ENCODE data around the gene USP34. TPM values are rescaled to one million over a fixed set of nuclear protein-coding genes. Genes with fewer than 3 reads are reported as not detected.

Gene USP34
- total and polyA plus RNA-seq, 5 experiments from 2014 or later: 14.5 to 157 (median 19.1) TPM

DNA sequence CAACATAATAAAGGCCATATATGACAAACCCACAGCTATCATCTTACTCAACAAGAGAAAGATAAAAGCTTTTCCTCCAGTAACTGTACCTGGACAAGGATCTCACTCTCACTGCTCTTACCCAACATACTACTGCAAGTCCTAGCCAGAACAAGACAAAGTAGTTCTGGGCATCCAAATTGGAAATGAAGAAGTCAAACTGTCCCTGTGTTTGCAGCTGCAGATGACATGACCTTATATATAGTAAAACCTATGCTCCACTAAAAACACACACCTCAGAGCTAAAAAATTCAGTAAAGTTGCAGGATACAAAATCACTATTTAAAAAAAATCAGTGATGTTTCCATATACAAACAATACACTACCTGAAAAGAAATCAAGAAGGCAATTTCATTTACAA lies 32.2 kb downstream of the USP34 start:
- DNase-seq (no peak), ATAC-seq (no peak)
- Mint-ChIP-seq H3K4me1 (peaks cover 46 to 84% (median 79%) of the 10 kb centered on the region in 4 donors), H3K9me3 (peaks cover 4 to 37% (median 19%) of the 10 kb centered on the region in 9 donors), H3K36me3 (peaks cover 11 to 28% (median 14%) of the 10 kb centered on the region in 3 donors), H3K27me3 (no peaks in the 10 kb centered on the region), H3K27ac (peak overlapping the region in 7 of 10 donors; percentile 19 to 77 (median 68)), H3K4me3 (peak overlapping the region in 4 of 10 donors; percentile 9 to 38 (median 22))
- POLR2A ChIA-PET: interaction anchor here (1.3 kb wide), 1 partner anchor 13 kb away, joined by 3 read pairs; no protein-coding TSS in a partner anchor

DNA sequence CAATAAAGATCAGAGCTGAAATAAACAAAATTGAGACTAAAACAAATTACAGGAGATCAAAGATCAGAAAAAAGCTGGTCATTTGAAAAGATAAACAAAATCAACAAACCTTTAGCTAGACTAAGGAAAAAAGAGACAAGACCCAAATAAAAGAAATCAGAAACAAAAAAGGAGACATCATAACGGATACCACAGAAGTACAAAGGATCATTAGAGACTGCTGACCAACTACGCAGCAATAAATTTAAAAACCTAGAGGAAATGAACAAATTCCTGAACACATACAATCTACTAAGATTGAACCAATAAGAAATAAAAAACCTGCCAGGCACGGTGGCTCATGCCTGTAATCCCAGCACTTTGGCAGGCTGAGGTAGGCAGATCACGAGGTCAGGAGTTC lies 33.7 kb downstream of the USP34 start:
- POLR2A ChIA-PET: no interaction called here
- Mint-ChIP-seq H3K4me3 (peak overlapping the region in 3 of 10 donors; percentile 3 to 34 (median 12)), H3K36me3 (peaks cover 10 to 24% (median 11%) of the 10 kb centered on the region in 3 donors), H3K9me3 (peaks cover 4 to 37% (median 19%) of the 10 kb centered on the region in 9 donors), H3K4me1 (peaks cover 44 to 82% (median 77%) of the 10 kb centered on the region in 4 donors), H3K27ac (peak overlapping the region in 2 of 10 donors; percentile 20 to 58), H3K27me3 (no peaks in the 10 kb centered on the region)
- DNase-seq (no peak), ATAC-seq (no peak)

DNA sequence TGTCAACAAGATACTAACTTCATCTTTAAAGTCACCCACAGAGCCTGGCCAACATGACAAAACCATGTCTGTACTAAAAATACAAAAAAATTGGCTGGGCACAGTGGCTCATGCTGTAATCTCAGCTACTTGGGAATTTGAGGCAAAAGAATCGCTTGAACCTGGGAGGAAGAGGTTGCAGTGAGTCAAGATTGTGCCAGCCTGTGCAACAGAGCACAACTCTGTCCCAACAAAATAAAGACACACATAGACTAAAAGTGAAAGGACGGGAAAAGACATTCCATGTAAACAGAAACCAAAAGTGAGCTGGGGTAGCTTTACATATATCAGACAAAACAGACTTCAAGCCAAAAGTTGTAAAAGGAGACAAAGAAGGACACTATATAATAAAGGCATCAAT lies 34.8 kb downstream of the USP34 start:
- H3K4me3 Mint-ChIP-seq: peak overlapping the region in 9 of 10 donors; percentile 0 to 60 (median 11)
- DNase-seq (no peak), ATAC-seq (no peak)
- POLR2A ChIA-PET: no interaction called here
- peaks cover 36 to 74% (median 68%) of the 10 kb centered on the region in 4 donors for H3K4me1 Mint-ChIP-seq
- H3K27me3 Mint-ChIP-seq: no peaks in the 10 kb centered on the region
- peaks cover 8 to 24% (median 11%) of the 10 kb centered on the region in 3 donors for H3K36me3 Mint-ChIP-seq
- peaks cover 4 to 37% (median 19%) of the 10 kb centered on the region in 9 donors for H3K9me3 Mint-ChIP-seq
- peak overlapping the region in 5 of 10 donors; percentile 22 to 72 (median 48) for H3K27ac Mint-ChIP-seq

DNA sequence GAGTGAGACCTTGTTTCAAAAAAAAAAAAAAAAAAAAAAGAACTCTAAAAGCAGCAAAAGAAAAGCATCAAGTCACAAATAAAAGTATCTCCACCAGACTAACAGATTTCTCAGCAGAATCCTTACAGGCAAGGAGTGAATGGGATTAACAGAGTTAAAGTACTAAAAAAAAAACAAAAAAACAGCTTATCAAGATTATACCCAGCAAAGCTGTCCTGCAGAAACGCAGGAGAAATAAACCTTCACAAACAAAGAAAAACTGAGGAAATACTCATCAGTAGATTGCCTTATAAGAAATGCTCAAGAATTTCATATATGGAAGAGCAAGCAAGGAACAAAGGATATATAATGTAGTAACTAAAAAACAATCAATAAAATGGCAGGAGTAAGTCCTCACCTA lies 35.6 kb downstream of the USP34 start:
- Mint-ChIP-seq H3K27ac (peak overlapping the region in 4 of 10 donors; percentile 30 to 70 (median 52)), H3K27me3 (no peaks in the 10 kb centered on the region), H3K4me1 (peaks cover 36 to 76% (median 73%) of the 10 kb centered on the region in 4 donors), H3K9me3 (peaks cover 4 to 37% (median 19%) of the 10 kb centered on the region in 9 donors), H3K36me3 (peaks cover 8 to 24% (median 11%) of the 10 kb centered on the region in 3 donors), H3K4me3 (peak overlapping the region in 4 of 10 donors; percentile 7 to 57 (median 42))
- POLR2A ChIA-PET: interaction anchor here (0.6 to 0.8 kb wide), 2 partner anchors 103 to 234 kb away, joined by 5 to 6 read pairs; partner anchors contain the start of gene XPO1
- no peak for ATAC-seq
- no peak for DNase-seq

DNA sequence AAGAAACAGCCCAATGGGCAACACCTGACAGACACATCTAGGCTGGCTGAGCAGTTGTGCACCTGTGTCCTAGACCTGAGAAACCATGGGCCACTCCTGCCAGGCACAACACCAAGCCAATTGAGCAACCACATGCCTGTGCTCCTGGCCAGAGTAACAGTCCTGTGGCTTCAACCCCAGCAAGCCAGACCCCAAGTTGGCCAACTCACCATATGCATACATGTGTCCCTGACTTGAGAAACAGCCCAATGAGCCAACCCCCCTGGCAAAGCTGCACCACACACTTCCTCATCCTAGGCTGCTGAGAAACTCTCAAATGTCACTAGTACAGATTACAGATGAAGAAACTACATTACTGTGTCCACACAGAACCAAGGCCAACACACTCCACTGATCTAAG lies 36.6 kb downstream of the USP34 start:
- H3K27ac Mint-ChIP-seq: peak overlapping the region in 9 of 10 donors; percentile 30 to 83 (median 55)
- no peaks in the 10 kb centered on the region for H3K27me3 Mint-ChIP-seq
- no peak for ATAC-seq
- DNase-seq: no peak
- peaks cover 4 to 34% (median 19%) of the 10 kb centered on the region in 9 donors for H3K9me3 Mint-ChIP-seq
- H3K4me3 Mint-ChIP-seq: peak overlapping the region in 6 of 10 donors; percentile 7 to 39 (median 26)
- peaks cover 8 to 23% (median 11%) of the 10 kb centered on the region in 3 donors for H3K36me3 Mint-ChIP-seq
- peaks cover 32 to 66% (median 64%) of the 10 kb centered on the region in 4 donors for H3K4me1 Mint-ChIP-seq
- POLR2A ChIA-PET: no interaction called here

DNA sequence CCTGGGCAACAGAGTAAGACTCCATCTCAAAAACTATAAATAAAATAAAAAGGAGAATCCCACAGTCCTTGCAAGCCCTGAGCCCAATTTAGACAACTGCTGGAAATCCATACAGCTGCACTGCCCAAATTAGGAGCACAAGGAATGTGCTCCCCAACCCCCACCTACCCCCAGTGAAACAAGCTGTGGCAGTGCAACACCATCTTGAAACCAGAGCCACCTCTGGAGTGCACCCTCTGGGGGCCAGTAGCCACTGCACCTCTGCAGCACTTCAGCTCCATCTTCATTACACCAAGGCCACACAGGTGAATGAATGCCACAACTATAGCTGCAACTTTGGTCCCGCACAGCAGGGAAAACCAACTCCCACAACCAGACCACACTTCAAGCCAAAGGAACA lies 37.3 kb downstream of the USP34 start:
- POLR2A ChIA-PET: interaction anchor here (0.7 kb wide), 1 partner anchor 12 kb away, joined by 3 read pairs; no protein-coding TSS in a partner anchor
- Mint-ChIP-seq H3K9me3 (peaks cover 4 to 27% (median 19%) of the 10 kb centered on the region in 9 donors), H3K27me3 (no peaks in the 10 kb centered on the region), H3K36me3 (peaks cover 6 to 18% (median 11%) of the 10 kb centered on the region in 3 donors), H3K4me1 (peaks cover 30 to 62% (median 59%) of the 10 kb centered on the region in 4 donors), H3K27ac (peak overlapping the region; percentile 30 to 90 (median 48)), H3K4me3 (peak overlapping the region in 3 of 10 donors; percentile 38 to 43 (median 39))
- DNase-seq: no peak
- ATAC-seq: no peak

DNA sequence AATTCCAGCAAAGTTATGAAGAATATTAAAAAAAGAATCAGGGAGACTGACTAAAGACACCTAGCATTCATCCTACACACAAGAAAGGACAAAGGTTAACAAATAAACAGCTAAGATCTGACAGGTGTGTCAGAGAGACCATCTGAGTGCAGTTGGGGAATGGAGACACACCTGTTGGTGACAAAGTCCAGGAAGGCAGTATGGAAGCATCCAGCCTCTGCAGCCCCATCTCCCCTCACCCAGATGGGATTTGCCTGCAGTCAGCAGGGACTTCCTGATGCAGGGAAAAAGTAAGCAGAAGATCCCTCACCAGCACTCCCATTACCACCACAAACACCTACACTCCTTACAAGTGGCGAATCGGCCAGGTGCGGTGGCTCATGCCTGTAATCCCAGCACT lies 37.9 kb downstream of the USP34 start:
- peak overlapping the region; percentile 0 to 81 (median 58) for H3K27ac Mint-ChIP-seq

DNA sequence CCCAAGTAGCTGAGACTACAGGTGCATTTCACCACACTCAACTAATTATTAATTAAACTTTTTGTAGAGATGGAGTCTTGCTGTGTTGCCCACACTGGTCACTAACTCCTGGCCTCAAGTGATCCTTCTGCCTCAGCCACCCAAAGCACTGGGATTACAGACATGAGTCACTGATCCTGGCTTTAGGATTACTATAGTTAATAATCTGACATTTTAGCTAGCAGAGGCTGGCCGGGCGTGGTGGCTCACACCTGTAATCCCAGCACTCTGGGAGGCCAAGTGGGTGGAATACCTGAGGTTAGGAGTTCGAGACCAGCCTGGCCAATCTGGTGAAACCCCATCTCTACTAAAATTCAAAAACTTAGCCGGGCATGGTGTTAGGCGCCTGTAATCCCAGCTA lies 39.5 kb downstream of the USP34 start:
- no peak for ATAC-seq
- Mint-ChIP-seq H3K9me3 (peaks cover 0 to 10% (median 7%) of the 10 kb centered on the region in 9 donors), H3K4me3 (no peak overlapping the region), H3K27ac (peak overlapping the region in 5 of 10 donors; percentile 15 to 81 (median 51)), H3K36me3 (peaks cover 0 to 2% (median under 1%) of the 10 kb centered on the region in 3 donors), H3K27me3 (no peaks in the 10 kb centered on the region), H3K4me1 (peaks cover 31 to 65% (median 63%) of the 10 kb centered on the region in 4 donors)
- POLR2A ChIA-PET: interaction anchor here (1.2 kb wide), 1 partner anchor 106 kb away, joined by 3 read pairs; no protein-coding TSS in a partner anchor
- no peak for DNase-seq

More for the DNA sequence above, 37.9 kb downstream of the USP34 start:
- POLR2A ChIA-PET: interaction anchor here (0.5 to 1.1 kb wide), 4 partner anchors 11 to 359 kb away, joined by 3 to 4 read pairs (median 4); no protein-coding TSS in a partner anchor
- H3K36me3 Mint-ChIP-seq: peaks cover 5 to 14% (median 10%) of the 10 kb centered on the region in 3 donors
- ATAC-seq (no peak), DNase-seq (no peak)
- peaks cover 33 to 64% (median 62%) of the 10 kb centered on the region in 4 donors for H3K4me1 Mint-ChIP-seq
- peaks cover 3 to 25% (median 19%) of the 10 kb centered on the region in 9 donors for H3K9me3 Mint-ChIP-seq
- no peaks in the 10 kb centered on the region for H3K27me3 Mint-ChIP-seq
- peak overlapping the region in 3 of 10 donors; percentile 1 to 35 (median 15) for H3K4me3 Mint-ChIP-seq

DNA sequence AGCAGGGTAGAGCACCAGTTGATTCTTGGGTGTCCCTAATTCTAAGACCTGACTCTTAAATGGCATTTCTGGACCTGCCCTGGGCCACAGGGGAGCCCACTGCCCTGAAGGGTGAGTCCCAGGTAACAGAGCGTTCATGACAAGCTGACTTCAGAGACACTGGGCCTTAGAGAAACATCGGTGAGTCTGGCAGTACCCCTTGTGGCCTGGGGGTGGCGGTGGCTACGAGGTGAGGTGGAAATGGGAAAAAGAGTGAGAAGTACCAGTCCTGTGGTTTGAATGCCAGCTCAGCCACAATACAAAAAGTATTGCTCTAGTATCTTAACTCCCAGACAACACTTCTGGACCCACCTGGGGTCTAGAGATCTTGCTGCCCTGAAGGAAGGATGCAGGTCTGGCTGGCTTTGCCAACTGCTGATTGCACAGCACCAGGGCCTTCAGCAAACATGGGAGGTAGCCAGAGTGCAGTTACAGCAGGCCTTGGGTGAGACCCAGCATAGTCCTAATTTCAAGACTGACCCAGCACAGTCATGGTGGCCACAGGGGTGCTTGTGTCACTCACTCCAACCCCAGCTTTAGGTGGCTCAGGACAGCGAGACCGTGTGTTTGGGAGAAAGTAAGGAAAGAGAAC lies 44.5 kb downstream of the USP34 start:
- DNase-seq (peak; percentile 60 to 85 (median 74)), ATAC-seq (peak; percentile 81 to 87)
- H3K27me3 Mint-ChIP-seq: no peaks in the 10 kb centered on the region
- H3K4me1 Mint-ChIP-seq: peaks cover 37 to 72% (median 65%) of the 10 kb centered on the region in 4 donors
- peaks cover 0 to 2% (median 0%) of the 10 kb centered on the region in 3 donors for H3K36me3 Mint-ChIP-seq
- POLR2A ChIA-PET: interaction anchor here (0.5 to 3.1 kb wide), 16 partner anchors 9 to 463 kb away, joined by 3 to 49 read pairs (median 3); partner anchors contain the start of genes USP34 and XPO1
- peak overlapping the region; percentile 94 to 98 (median 97) for H3K27ac Mint-ChIP-seq
- no peaks in the 10 kb centered on the region for H3K9me3 Mint-ChIP-seq
- peak overlapping the region in 9 of 10 donors; percentile 51 to 85 (median 71) for H3K4me3 Mint-ChIP-seq

DNA sequence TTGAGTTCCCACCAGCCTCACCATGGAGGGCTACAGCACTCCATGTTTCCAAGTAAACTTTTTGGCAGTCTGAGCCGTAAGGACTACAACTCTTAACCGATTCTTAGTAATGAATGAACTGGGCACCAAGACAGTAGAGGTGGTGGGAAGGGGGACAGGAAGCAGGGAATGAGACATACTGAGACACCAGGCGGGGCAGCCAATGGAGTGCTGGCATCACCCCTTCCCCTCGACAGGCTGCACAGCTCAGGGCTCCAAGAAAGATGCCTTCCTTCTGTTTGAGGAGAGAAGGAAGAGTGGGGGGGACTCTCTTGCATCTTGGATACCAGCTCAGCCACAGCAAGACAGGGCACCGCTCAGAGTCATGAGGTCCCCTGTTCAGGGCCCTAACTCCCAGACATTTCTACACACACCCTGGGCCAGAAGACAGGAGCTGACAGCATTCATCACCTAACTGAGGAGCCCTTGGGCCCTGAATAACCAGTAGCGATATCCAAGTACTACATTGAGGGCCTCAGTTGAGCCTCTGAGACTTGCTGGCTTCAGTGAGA lies 45.2 kb downstream of the USP34 start:
- peak; percentile 19 to 33 for ATAC-seq
- H3K4me1 Mint-ChIP-seq: peaks cover 39 to 75% (median 67%) of the 10 kb centered on the region in 4 donors
- peak in 1 of 10 donors; percentile 13 for DNase-seq
- H3K4me3 Mint-ChIP-seq: peak overlapping the region; percentile 23 to 85 (median 72)
- no peaks in the 10 kb centered on the region for H3K27me3 Mint-ChIP-seq
- peak overlapping the region; percentile 94 to 98 (median 97) for H3K27ac Mint-ChIP-seq
- POLR2A ChIA-PET: interaction anchor here (0.5 to 3.1 kb wide), 15 partner anchors 8 to 463 kb away, joined by 3 to 49 read pairs (median 3); partner anchors contain the start of genes USP34 and XPO1
- no peaks in the 10 kb centered on the region for H3K9me3 Mint-ChIP-seq
- H3K36me3 Mint-ChIP-seq: peaks cover 0 to 2% (median 0%) of the 10 kb centered on the region in 3 donors

DNA sequence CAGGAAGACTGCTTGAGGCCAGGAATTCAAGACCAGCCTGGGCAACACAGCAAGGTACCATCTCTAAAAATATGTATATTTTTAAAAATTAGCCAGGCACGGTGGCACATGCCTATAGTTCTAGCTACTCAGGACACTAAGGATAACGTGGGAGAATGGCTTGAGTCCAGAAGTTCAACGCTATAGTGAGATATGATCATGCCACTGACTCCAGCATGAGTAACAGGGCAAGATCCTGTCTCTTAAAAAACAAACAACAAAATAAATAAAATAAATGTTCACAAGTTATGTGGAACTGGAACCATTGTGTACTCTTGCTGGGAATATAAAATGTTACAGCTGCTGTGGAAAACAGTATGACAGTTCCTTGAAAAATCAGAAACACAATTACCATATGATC lies 47.2 kb downstream of the USP34 start:
- Mint-ChIP-seq H3K9me3 (no peaks in the 10 kb centered on the region), H3K4me1 (peaks cover 39 to 92% (median 78%) of the 10 kb centered on the region in 4 donors), H3K4me3 (no peak overlapping the region), H3K27me3 (no peaks in the 10 kb centered on the region), H3K27ac (peak overlapping the region in 9 of 10 donors; percentile 56 to 98 (median 91)), H3K36me3 (peaks cover 0 to 10% (median 0%) of the 10 kb centered on the region in 3 donors)
- no peak for DNase-seq
- no peak for ATAC-seq
- POLR2A ChIA-PET: no interaction called here

DNA sequence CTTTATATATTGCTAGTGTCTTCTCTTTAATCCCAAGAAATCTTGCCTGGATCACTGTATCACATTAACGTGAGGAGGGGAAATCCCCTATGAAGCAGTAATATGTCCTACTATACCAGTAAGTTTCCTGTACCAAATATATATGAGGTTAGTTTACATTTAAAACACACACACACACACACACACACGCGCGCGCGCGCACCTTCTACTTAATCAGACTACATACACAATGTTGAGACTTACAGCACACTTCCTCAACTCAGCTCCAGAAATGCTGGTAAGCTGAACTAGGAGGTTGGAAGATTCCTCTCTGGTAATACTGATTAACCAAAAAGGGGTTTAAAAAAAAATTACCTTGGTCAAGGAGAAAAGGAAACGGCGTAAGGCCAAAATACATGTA lies 49.3 kb downstream of the USP34 start:
- peak overlapping the region; percentile 69 to 97 (median 80) for H3K27ac Mint-ChIP-seq
- no peak for ATAC-seq
- POLR2A ChIA-PET: interaction anchor here (1.0 to 1.6 kb wide), 3 partner anchors 12 to 117 kb away, joined by 3 to 12 read pairs (median 4); partner anchors contain the start of gene XPO1
- peak overlapping the region in 7 of 10 donors; percentile 11 to 69 (median 59) for H3K4me3 Mint-ChIP-seq
- peaks cover 0 to 18% (median 2%) of the 10 kb centered on the region in 3 donors for H3K36me3 Mint-ChIP-seq
- no peaks in the 10 kb centered on the region for H3K27me3 Mint-ChIP-seq
- no peaks in the 10 kb centered on the region for H3K9me3 Mint-ChIP-seq
- H3K4me1 Mint-ChIP-seq: peaks cover 33 to 85% (median 67%) of the 10 kb centered on the region in 4 donors
- DNase-seq: peak in 6 of 10 donors; percentile 16 to 43 (median 24)

Measured in naive thymus-derived CD8-positive, alpha-beta T cell (primary cell).